SK-N-SH treated with all-trans-retinoic acid at 6 μM for 48 hours (cell line): ENCODE results near the gene C20orf173.
A peak's percentile ranks its signal among the peaks of the same experiment; 100 is the strongest.

Source experiments
- ATAC-seq: fragments of 200-7000 bp; cut with Tn5 transposase; 3 replicates; pipeline ENCODE4 v1.9.1; 2020; ENCODE audit warnings: mild to moderate bottlenecking, moderate library complexity
- BACH2 ChIP-seq: fragments of 250-450 bp; sonication (Bioruptor Pico); IDR thresholded peaks from 2 replicates; pipeline ENCODE4 v1.9.0; 2021; ENCODE audit warnings: mild to moderate bottlenecking, borderline replicate concordance
- CSDC2 ChIP-seq: fragments of 250-450 bp; sonication (Bioruptor Pico); IDR thresholded peaks from 2 replicates; pipeline ENCODE4 v1.5.0; 2020; ENCODE audit warnings: mild to moderate bottlenecking, moderate library complexity
- ESRRG ChIP-seq: fragments of 250-450 bp; sonication (Bioruptor Pico); IDR thresholded peaks from 2 replicates; pipeline ENCODE4 v1.6.1; 2021; ENCODE audit warnings: mild to moderate bottlenecking
- GLIS3 ChIP-seq: fragments of 250-450 bp; sonication (Bioruptor Pico); IDR thresholded peaks from 2 replicates; pipeline ENCODE4 v1.5.0; 2020; ENCODE audit warnings: mild to moderate bottlenecking, moderate library complexity
- ISL1 ChIP-seq: fragments of 250-450 bp; sonication (Bioruptor Pico); IDR thresholded peaks from 2 replicates; pipeline ENCODE4 v2.1.2; 2022; ENCODE audit warnings: mild to moderate bottlenecking, moderate library complexity
- OSR1 ChIP-seq: fragments of 250-450 bp; sonication (Bioruptor Pico); IDR thresholded peaks from 2 replicates; pipeline ENCODE4 v1.8.0; 2022; ENCODE audit warnings: moderate library complexity, mild to moderate bottlenecking, inconsistent platforms
- RARB ChIP-seq: fragments of 250-450 bp; sonication (Bioruptor Pico); IDR thresholded peaks from 2 replicates; pipeline ENCODE4 v1.8.0; 2021; ENCODE audit warnings: mild to moderate bottlenecking, moderate library complexity
- SNAI2 ChIP-seq: fragments of 250-450 bp; sonication (Bioruptor Pico); IDR thresholded peaks from 2 replicates; pipeline ENCODE4 v1.5.0; 2020; ENCODE audit warnings: mild to moderate bottlenecking, moderate library complexity
- TCF4 ChIP-seq: fragments of 250-450 bp; sonication (Bioruptor Pico); IDR thresholded peaks from 2 replicates; pipeline ENCODE4 v1.8.0; 2021; ENCODE audit warnings: mild to moderate bottlenecking, moderate library complexity, borderline replicate concordance
- TOX ChIP-seq: fragments of 250-450 bp; sonication (Bioruptor Pico); IDR thresholded peaks from 2 replicates; pipeline ENCODE4 v1.8.0; 2021; ENCODE audit warnings: mild to moderate bottlenecking, moderate library complexity, borderline replicate concordance
- ZFP30 ChIP-seq: fragments of 450-650 bp; formaldehyde crosslinking; IDR thresholded peaks from 2 replicates; pipeline ENCODE4 v1.5.0; 2022; ENCODE audit warnings: mild to moderate bottlenecking, moderate library complexity
- ZNF565 ChIP-seq: fragments of 450-650 bp; formaldehyde crosslinking; conservative IDR thresholded peaks from 2 replicates; pipeline ENCODE4 v1.5.0; 2020; ENCODE audit warnings: low read depth, mild to moderate bottlenecking, moderate library complexity
- ZNF70 ChIP-seq: fragments of 450-650 bp; formaldehyde crosslinking; IDR thresholded peaks from 2 replicates; pipeline ENCODE4 v1.5.0; 2020; ENCODE audit warnings: mild to moderate bottlenecking, moderate library complexity
- TF ChIP-seq, protein P1 (sequence below): fragments of 250-450 bp; sonication (Bioruptor Pico); IDR thresholded peaks from 2 replicates; pipeline ENCODE4 v1.5.1; 2021; ENCODE audit warnings: mild to moderate bottlenecking, moderate library complexity
- TF ChIP-seq, protein P2 (sequence below): fragments of 250-450 bp; sonication (Bioruptor Pico); IDR thresholded peaks from 2 replicates; pipeline ENCODE4 v1.8.0; 2020; ENCODE audit warnings: mild to moderate bottlenecking, moderate library complexity, borderline replicate concordance
- TF ChIP-seq, protein P3 (sequence below): fragments of 250-450 bp; sonication (Bioruptor Pico); IDR thresholded peaks from 2 replicates; pipeline ENCODE4 v1.5.0; 2020; ENCODE audit warnings: mild to moderate bottlenecking, moderate library complexity

C20orf173 gene

DNA sequence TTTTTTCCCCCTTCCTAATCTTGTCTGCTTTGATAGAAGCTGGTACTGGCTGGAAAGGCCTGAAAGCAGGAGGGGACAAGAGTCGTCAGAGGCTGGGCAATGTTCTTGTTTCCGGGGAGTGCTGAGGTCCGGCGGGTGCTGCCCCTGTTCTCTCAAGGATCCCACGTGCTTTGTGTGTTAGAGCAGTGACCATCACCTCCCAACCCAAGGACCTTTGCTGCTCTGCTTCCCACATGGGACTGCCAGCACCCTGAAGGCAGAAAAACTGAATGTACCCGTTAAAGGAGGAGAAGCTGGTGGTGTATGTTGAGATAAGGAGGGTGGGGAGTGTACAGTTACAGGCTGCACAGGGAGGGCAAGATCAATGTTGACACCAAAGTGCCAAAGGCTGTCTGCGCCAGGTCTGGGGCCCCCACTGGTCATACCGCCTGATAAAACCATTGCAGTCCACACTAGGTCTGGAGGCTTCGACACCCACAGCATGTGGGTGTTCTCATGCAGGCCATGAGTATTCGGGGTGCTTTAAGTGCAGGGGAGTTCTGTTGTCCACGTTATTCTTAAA lies 15.0 kb downstream of the C20orf173 start:
- TF ChIP-seq ZNF565 (CRISPR knock-in tag) (no peak), BACH2 (CRISPR knock-in tag) (no peak), ZNF70 (CRISPR knock-in tag) (no peak), ISL1 (CRISPR knock-in tag) (no peak), CSDC2 (CRISPR knock-in tag) (no peak), TOX (CRISPR knock-in tag) (no peak), RARB (CRISPR knock-in tag) (no peak)
- TF ChIP-seq, protein P1, sequence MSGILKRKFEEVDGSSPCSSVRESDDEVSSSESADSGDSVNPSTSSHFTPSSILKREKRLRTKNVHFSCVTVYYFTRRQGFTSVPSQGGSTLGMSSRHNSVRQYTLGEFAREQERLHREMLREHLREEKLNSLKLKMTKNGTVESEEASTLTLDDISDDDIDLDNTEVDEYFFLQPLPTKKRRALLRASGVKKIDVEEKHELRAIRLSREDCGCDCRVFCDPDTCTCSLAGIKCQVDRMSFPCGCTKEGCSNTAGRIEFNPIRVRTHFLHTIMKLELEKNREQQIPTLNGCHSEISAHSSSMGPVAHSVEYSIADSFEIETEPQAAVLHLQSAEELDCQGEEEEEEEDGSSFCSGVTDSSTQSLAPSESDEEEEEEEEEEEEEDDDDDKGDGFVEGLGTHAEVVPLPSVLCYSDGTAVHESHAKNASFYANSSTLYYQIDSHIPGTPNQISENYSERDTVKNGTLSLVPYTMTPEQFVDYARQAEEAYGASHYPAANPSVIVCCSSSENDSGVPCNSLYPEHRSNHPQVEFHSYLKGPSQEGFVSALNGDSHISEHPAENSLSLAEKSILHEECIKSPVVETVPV (CRISPR knock-in tag), result no peak
- TF ChIP-seq, protein P2, sequence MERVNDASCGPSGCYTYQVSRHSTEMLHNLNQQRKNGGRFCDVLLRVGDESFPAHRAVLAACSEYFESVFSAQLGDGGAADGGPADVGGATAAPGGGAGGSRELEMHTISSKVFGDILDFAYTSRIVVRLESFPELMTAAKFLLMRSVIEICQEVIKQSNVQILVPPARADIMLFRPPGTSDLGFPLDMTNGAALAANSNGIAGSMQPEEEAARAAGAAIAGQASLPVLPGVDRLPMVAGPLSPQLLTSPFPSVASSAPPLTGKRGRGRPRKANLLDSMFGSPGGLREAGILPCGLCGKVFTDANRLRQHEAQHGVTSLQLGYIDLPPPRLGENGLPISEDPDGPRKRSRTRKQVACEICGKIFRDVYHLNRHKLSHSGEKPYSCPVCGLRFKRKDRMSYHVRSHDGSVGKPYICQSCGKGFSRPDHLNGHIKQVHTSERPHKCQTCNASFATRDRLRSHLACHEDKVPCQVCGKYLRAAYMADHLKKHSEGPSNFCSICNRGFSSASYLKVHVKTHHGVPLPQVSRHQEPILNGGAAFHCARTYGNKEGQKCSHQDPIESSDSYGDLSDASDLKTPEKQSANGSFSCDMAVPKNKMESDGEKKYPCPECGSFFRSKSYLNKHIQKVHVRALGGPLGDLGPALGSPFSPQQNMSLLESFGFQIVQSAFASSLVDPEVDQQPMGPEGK (CRISPR knock-in tag), result no peak
- TF ChIP-seq, protein P3, sequence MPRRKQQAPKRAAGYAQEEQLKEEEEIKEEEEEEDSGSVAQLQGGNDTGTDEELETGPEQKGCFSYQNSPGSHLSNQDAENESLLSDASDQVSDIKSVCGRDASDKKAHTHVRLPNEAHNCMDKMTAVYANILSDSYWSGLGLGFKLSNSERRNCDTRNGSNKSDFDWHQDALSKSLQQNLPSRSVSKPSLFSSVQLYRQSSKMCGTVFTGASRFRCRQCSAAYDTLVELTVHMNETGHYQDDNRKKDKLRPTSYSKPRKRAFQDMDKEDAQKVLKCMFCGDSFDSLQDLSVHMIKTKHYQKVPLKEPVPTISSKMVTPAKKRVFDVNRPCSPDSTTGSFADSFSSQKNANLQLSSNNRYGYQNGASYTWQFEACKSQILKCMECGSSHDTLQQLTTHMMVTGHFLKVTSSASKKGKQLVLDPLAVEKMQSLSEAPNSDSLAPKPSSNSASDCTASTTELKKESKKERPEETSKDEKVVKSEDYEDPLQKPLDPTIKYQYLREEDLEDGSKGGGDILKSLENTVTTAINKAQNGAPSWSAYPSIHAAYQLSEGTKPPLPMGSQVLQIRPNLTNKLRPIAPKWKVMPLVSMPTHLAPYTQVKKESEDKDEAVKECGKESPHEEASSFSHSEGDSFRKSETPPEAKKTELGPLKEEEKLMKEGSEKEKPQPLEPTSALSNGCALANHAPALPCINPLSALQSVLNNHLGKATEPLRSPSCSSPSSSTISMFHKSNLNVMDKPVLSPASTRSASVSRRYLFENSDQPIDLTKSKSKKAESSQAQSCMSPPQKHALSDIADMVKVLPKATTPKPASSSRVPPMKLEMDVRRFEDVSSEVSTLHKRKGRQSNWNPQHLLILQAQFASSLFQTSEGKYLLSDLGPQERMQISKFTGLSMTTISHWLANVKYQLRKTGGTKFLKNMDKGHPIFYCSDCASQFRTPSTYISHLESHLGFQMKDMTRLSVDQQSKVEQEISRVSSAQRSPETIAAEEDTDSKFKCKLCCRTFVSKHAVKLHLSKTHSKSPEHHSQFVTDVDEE (CRISPR knock-in tag), result no peak
- ATAC-seq, result no peak

GRCh38 chr20:35511814-35512420 lies 17.5 kb downstream of the C20orf173 start:
- ATAC-seq, result peak; percentile 38; the same call in 2 of the 3 replicates
- TF ChIP-seq, protein P3 (CRISPR knock-in tag), result no peak
- TF ChIP-seq CSDC2 (CRISPR knock-in tag) (no peak), ESRRG (no peak), ISL1 (CRISPR knock-in tag) (no peak), OSR1 (CRISPR knock-in tag) (no peak)
- TF ChIP-seq, protein P2 (CRISPR knock-in tag), result no peak

DNA sequence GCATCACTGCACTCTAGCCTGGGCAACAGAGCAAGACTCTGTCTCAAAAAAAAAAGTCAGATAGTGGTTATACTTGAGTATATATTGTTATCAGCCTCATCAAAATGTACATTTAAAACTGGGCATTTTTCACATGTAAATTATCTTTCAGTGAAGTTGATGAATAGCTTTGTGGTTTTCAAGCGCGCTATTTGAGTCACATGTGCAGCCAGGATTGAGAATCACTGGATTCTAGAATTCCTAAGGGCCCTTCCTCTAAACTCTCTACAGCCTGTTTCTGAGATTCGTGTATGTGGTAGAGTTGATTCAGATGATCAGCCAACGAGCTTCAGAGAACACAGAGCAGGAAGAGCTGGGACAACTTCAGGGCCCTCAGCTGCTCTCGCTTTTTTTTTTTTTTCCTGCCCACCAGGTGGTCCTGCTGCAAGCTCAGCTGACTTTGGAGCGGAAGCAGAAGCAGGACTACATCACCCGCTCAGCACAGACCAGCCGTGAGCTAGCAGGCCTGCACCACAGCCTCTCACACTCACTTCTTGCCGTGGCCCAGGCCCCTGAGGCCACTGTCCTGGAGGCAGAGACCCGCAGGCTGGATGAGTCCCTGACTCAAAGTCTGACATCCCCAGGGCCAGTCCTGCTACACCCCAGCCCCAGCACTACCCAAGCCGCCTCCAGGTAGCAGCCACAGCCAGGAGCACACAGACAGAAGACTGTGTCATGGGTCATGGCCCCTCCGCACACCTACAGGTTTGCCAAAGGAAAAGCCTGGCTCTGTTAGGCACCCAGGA lies 18.3 kb downstream of the C20orf173 start:
- TF ChIP-seq TCF4 (CRISPR knock-in tag) (no peak), GLIS3 (no peak), SNAI2 (CRISPR knock-in tag) (no peak), ISL1 (CRISPR knock-in tag) (no peak), ESRRG (no peak), ZFP30 (no peak), ZNF565 (CRISPR knock-in tag) (no peak)
- ATAC-seq, result no peak
